Muscle layer of colon (tissue), 2 donors: ENCODE results near the gene CD8B.

Source experiments
- H3K27ac ChIP-seq: one replicate; pipeline ENCODE4 v1.7.0; 2013; ENCODE audit warnings: low read depth, mild to moderate bottlenecking, low read length, moderate library complexity
- H3K27me3 ChIP-seq, 2 donors: one replicate each; pipeline ENCODE4 v1.7.0; 2013; ENCODE audit warnings: low read length in 2 of 2, mild to moderate bottlenecking in 2 of 2; ENCODE audit not compliant: insufficient read depth in 2 of 2, control insufficient read depth in 1 of 2
- H3K36me3 ChIP-seq: one replicate; pipeline ENCODE4 v1.7.0; 2013; ENCODE audit warnings: mild to moderate bottlenecking, low read length; ENCODE audit not compliant: insufficient read depth
- H3K4me1 ChIP-seq: one replicate; pipeline ENCODE4 v1.7.0; 2013; ENCODE audit warnings: mild to moderate bottlenecking, low read length; ENCODE audit not compliant: insufficient read depth
- H3K4me3 ChIP-seq, 2 donors: one replicate each; pipeline ENCODE4 v1.7.0; 2013; ENCODE audit warnings: low read length in 2 of 2, low read depth in 1 of 2, mild to moderate bottlenecking in 1 of 2, moderate library complexity in 1 of 2
- H3K9ac ChIP-seq: one replicate; pipeline ENCODE4 v1.7.0; 2013; ENCODE audit warnings: low read length
- H3K9me3 ChIP-seq: one replicate; pipeline ENCODE4 v1.7.0; 2013; ENCODE audit warnings: mild to moderate bottlenecking, low read length
- donor health status: abdominal sarcoma.
- donor health status: Adenocarcinoma of cecum.

Gene CD8B

GRCh38 chr2:86832334-86833096 is 29.2 kb downstream of the CD8B start:
- no peak overlapping the region for H3K9ac ChIP-seq
- H3K27ac ChIP-seq: no peak overlapping the region
- no peaks in the 10 kb centered on the region for H3K9me3 ChIP-seq
- no peaks in the 10 kb centered on the region for H3K4me1 ChIP-seq
- no peaks in the 10 kb centered on the region for H3K36me3 ChIP-seq
- no peak overlapping the region for H3K4me3 ChIP-seq
- no peaks in the 10 kb centered on the region for H3K27me3 ChIP-seq

DNA sequence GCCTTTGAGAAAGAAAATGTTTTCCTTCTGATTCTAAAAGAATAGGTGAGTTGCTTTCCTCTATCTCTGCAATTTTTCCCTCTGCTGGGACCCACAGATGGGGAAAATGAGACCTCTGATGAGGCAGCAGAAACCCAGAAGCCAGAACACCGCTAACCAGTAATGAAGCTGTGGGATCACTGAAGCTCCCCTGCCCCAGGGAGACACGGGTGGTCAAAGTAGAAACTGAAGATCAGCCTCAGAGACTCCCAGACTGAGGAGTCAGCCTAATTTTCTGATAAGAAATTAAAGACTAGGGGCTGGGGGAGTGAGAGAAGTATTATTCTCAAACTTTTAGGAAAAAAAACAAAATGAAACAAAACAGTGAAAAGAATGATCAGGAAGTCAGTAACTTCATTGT is 30.1 kb downstream of the CD8B start:
- Histone ChIP-seq H3K4me1 (no peaks in the 10 kb centered on the region), H3K9ac (no peak overlapping the region)

GRCh38 chr2:86826951-86827350 is 34.7 kb downstream of the CD8B start:
- Histone ChIP-seq H3K4me3 (no peak overlapping the region), H3K27me3 (no peaks in the 10 kb centered on the region), H3K27ac (no peak overlapping the region), H3K9me3 (peaks cover 4% of the 10 kb centered on the region), H3K9ac (no peak overlapping the region), H3K36me3 (no peaks in the 10 kb centered on the region), H3K4me1 (no peaks in the 10 kb centered on the region)

More for the DNA sequence above, 30.1 kb downstream of the CD8B start:
- H3K4me3 ChIP-seq: no peak overlapping the region
- no peak overlapping the region for H3K27ac ChIP-seq
- no peaks in the 10 kb centered on the region for H3K9me3 ChIP-seq
- no peaks in the 10 kb centered on the region for H3K36me3 ChIP-seq
- H3K27me3 ChIP-seq: no peaks in the 10 kb centered on the region

DNA sequence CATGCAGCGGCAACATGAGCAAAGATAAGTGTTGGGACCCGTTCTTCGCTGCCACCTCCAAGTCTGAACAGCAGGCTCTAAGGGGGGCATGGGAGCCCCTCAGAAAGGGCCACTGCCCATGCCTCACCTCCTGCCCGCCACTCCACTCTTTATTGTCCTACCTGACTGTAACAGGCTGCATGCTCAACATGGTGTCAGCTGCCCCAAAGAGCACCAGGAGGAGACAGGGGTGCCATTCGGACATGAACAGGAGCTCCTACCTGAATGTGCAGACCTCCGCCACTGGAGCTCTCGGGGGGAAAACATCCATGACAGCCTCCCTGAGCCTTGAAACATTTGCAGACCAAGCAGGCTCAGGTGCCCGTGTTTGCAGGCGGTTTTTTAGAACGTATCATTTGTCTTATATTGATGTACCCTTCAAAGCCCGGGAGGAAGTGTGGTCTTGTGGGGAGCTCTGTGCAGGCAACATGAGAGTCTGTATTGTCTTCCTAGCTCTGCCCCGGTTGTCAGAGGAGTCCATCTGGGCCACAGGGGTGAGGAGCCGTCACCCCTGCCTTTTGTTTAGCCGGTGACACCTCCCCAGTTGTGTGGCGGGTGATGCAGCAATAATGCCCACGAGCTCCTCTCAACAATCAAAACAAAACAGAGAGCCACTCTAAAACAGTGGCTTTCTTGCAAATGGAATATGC is 35.8 kb downstream of the CD8B start:
- Histone ChIP-seq H3K9me3 (peaks cover 4% of the 10 kb centered on the region), H3K9ac (no peak overlapping the region), H3K4me3 (no peak overlapping the region), H3K4me1 (no peaks in the 10 kb centered on the region), H3K27ac (no peak overlapping the region), H3K36me3 (no peaks in the 10 kb centered on the region), H3K27me3 (no peaks in the 10 kb centered on the region)

- Histone ChIP-seq H3K4me3 (no peak overlapping the region), H3K9me3 (peaks cover 4% of the 10 kb centered on the region), H3K36me3 (no peaks in the 10 kb centered on the region), H3K4me1 (no peaks in the 10 kb centered on the region), H3K27ac (no peak overlapping the region), H3K27me3 (no peaks in the 10 kb centered on the region), H3K9ac (no peak overlapping the region)
Observed at GRCh38 chr2:86825036-86825692, 36.5 kb downstream of the CD8B start.

DNA sequence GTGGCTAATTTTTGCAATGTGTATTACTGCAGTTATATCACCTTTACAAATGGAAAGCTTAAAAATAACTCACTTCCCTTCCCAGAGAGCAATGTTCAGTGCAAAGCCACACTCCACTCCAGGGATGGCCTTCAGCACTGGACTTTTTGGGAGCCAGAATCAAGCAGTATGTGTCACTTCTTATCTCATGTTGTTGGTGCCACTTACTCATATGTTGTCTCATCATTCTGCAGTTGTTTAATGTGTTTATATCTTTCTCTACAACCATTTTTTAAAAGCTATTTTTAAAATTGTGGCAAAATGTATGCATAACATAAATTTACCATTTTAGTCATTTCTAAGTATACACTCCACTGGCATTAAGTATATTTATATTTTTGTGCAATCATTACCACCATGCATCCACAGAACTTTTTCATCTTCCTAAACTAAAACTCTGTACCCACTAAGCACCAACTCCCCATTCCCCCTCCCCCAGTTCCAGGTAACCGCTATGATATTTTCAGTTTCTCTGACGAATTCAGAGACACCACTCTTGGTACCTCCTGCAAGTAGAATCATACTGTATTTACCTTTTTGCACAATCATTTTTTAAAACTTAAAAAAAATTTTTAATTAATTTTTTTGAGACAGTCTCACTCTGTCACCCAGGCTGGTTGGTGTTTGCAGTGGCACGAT is 38.9 kb downstream of the CD8B start:
- Histone ChIP-seq H3K9ac (no peak overlapping the region), H3K4me1 (no peaks in the 10 kb centered on the region)

DNA sequence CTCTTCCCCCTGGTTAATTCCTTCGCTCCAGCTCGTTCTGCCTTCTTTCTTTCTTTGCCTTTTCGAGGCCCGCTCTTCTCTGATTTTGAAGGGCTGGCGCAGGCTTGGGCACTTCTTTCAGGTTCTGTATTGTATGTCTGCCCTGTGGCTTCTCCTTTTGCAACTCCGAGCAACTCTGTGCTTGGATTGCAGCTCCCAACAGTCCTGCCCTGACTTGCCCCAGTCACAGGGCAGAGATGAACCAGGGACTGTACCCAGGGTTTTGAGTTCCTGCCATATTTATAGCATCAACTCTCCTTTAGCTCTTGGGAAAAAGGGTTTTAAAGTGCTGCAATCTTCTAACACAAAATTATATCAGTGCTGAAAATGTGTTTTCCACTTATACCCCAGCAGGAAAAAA is 39.8 kb downstream of the CD8B start:
- no peaks in the 10 kb centered on the region for H3K27me3 ChIP-seq
- peaks cover 4% of the 10 kb centered on the region for H3K9me3 ChIP-seq
- H3K36me3 ChIP-seq: no peaks in the 10 kb centered on the region
- H3K4me1 ChIP-seq: no peaks in the 10 kb centered on the region
- no peak overlapping the region for H3K27ac ChIP-seq
- H3K9ac ChIP-seq: no peak overlapping the region
- H3K4me3 ChIP-seq: no peak overlapping the region

More for the DNA sequence above, 38.9 kb downstream of the CD8B start:
- no peak overlapping the region for H3K27ac ChIP-seq
- H3K9me3 ChIP-seq: peaks cover 4% of the 10 kb centered on the region
- no peaks in the 10 kb centered on the region for H3K27me3 ChIP-seq
- no peak overlapping the region for H3K4me3 ChIP-seq
- H3K36me3 ChIP-seq: no peaks in the 10 kb centered on the region

DNA sequence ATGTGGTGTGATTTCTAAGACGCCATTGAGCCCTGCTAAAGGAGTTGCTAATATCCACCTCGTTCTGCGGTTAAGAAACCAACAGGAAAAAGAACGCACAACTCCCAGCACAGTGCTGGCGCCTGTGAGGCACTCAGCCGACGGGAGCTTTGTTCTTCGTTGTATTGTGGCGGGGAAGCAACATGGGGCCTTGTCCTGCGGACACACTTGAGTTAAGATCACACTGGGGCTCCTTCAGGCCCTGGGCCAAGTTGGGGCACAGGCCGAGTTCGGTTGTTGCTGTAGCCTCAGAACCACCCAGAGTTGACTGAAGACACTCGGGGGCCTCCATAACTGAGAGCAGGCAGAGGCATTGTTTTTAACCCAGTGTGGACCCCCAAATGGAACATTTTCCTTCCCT is 40.4 kb downstream of the CD8B start:
- Histone ChIP-seq H3K9ac (no peak overlapping the region), H3K27ac (no peak overlapping the region), H3K4me3 (no peak overlapping the region), H3K27me3 (no peaks in the 10 kb centered on the region), H3K9me3 (peaks cover 4% of the 10 kb centered on the region), H3K36me3 (no peaks in the 10 kb centered on the region), H3K4me1 (no peaks in the 10 kb centered on the region)

GRCh38 chr2:86818957-86819356 is 42.7 kb downstream of the CD8B start:
- Histone ChIP-seq H3K27ac (no peak overlapping the region), H3K4me3 (no peak overlapping the region), H3K9ac (no peak overlapping the region), H3K9me3 (peaks cover 4% of the 10 kb centered on the region), H3K36me3 (no peaks in the 10 kb centered on the region), H3K4me1 (no peaks in the 10 kb centered on the region), H3K27me3 (peaks cover 0 to under 1% of the 10 kb centered on the region in 2 donors)

- H3K4me1 ChIP-seq: no peaks in the 10 kb centered on the region
- no peak overlapping the region for H3K27ac ChIP-seq
- peaks cover 4% of the 10 kb centered on the region for H3K9me3 ChIP-seq
- H3K4me3 ChIP-seq: no peak overlapping the region
- H3K27me3 ChIP-seq: peaks cover 3 to 7% of the 10 kb centered on the region in 2 donors
- no peak overlapping the region for H3K9ac ChIP-seq
- no peaks in the 10 kb centered on the region for H3K36me3 ChIP-seq
Observed at GRCh38 chr2:86818114-86818801, 43.4 kb downstream of the CD8B start.

- Histone ChIP-seq H3K4me1 (no peaks in the 10 kb centered on the region), H3K27ac (no peak overlapping the region)
Observed at GRCh38 chr2:86815611-86816010, 46.1 kb downstream of the CD8B start.

More at GRCh38 chr2:86815611-86816010, 46.1 kb downstream of the CD8B start:
- no peaks in the 10 kb centered on the region for H3K36me3 ChIP-seq
- H3K9ac ChIP-seq: no peak overlapping the region
- H3K4me3 ChIP-seq: no peak overlapping the region
- no peaks in the 10 kb centered on the region for H3K9me3 ChIP-seq
- peaks cover 7 to 17% of the 10 kb centered on the region in 2 donors for H3K27me3 ChIP-seq
